GM19023 (cell line): ENCODE measurements around the gene AMZ2.

Source experiments
- ATAC-seq: cut with Tn5 transposase; IDR thresholded peaks from one replicate; pipeline ENCODE4 v1.9.1; 2021; ENCODE audit warnings: mild to moderate bottlenecking, moderate library complexity; ENCODE audit not compliant: unreplicated experiment

The AMZ2 gene

GRCh38 chr17:68290268-68290954 lies 42.6 kb downstream of the AMZ2 start:
- ATAC-seq = no peak

GRCh38 chr17:68290955-68291835 lies 43.4 kb downstream of the AMZ2 start, which contains the start of the genes ARSG and SLC16A6:
TSS of gene ARSG (plus strand) at chr17:68291495. CDS start at chr17:68307494, 15,999 bp downstream.
TSS of gene SLC16A6 (minus strand) at chr17:68291127. CDS start at chr17:68278320, 12,807 bp downstream.
- ATAC-seq = peak; percentile 44

GRCh38 chr17:68291836-68292688 lies 44.2 kb downstream of the AMZ2 start:
- peak; percentile 62 for ATAC-seq

- no peak for ATAC-seq
These were observed 44.8 kb downstream of the AMZ2 start for GRCh38 chr17:68292689-68293040.

- no peak for ATAC-seq
These were observed 45.8 kb downstream of the AMZ2 start for GRCh38 chr17:68293490-68294195.

- ATAC-seq = no peak
These were observed 46.3 kb downstream of the AMZ2 start for GRCh38 chr17:68294196-68294555.

- ATAC-seq = no peak
These were observed 46.8 kb downstream of the AMZ2 start for GRCh38 chr17:68294617-68295016.

- no peak for ATAC-seq
These were observed 47.2 kb downstream of the AMZ2 start for GRCh38 chr17:68295086-68295485.

- no peak for ATAC-seq
These were observed 48.7 kb downstream of the AMZ2 start for GRCh38 chr17:68296217-68297191.

- ATAC-seq = no peak
These were observed 49.4 kb downstream of the AMZ2 start for GRCh38 chr17:68297195-68297594.

- ATAC-seq = no peak
These were observed 50.8 kb downstream of the AMZ2 start for GRCh38 chr17:68298601-68299000.

- no peak for ATAC-seq
These were observed 52.0 kb downstream of the AMZ2 start for GRCh38 chr17:68299817-68300216.

GRCh38 chr17:68301438-68301959 lies 53.7 kb downstream of the AMZ2 start:
- ATAC-seq = no peak

- no peak for ATAC-seq
These were observed 54.3 kb downstream of the AMZ2 start for GRCh38 chr17:68302066-68302564.

GRCh38 chr17:68302666-68303065 lies 54.8 kb downstream of the AMZ2 start:
- no peak for ATAC-seq

- no peak for ATAC-seq
These were observed 56.9 kb downstream of the AMZ2 start for GRCh38 chr17:68304706-68305105.

GRCh38 chr17:68305142-68305541 lies 57.3 kb downstream of the AMZ2 start:
- ATAC-seq = no peak
